TTC549 (cell line): Measurements from ENCODE around the gene GNG7.
"Not testable (repeated sequence)": the region's sequence is repeated elsewhere in the genome, so short reads cannot be mapped to it uniquely, and the experiment has no call there.

Source experiments
- FAIRE-seq: peaks from 2 replicates; lab custom pipeline; 2012; peaks lifted over from hg19 to GRCh38; lab: Jason Lieb, UNC

GNG7 gene

DNA sequence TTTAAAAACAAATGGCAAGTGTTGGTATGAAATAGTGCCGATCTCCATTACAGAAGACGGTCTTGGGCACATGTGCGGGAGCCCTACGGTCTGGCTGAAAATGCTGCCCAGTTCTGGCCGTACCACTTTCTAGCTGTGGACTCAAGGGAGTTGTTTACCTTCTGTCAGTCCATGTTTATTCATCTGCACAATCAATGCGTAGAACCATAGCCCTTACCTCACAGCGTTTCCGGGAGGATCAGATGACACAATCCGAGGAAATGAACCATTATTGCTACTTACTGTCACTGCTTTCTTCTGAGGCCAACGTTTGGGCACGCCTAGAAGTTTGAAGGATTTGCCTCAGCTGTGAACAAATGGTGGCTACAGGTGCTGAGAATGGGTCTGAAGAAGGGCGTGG, 195.4 kb downstream of the GNG7 start:
- no peak for FAIRE-seq

DNA sequence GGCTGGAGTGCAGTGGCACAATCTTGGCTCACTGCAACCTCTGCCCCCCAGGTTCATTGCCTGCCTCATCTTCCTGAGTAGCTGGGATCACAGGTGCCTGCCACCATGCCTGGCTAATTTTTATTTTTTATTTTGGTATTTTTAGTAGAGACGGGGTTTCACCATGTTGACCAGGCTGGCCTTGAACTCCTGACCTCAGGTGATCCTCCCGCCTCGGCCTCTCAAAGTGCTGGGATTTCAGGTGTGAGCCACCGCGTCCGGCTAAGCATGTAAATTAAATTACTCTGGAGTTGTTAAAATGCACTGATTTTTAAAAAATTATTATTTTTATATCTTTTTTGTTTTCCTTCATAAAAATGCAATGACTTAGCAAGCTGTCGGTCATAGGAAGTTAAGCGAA, 195.8 kb downstream of the GNG7 start:
- not testable (repeated sequence) for FAIRE-seq

GRCh38 chr19:2503521-2504109, 198.9 kb downstream of the GNG7 start:
- no peak for FAIRE-seq

DNA sequence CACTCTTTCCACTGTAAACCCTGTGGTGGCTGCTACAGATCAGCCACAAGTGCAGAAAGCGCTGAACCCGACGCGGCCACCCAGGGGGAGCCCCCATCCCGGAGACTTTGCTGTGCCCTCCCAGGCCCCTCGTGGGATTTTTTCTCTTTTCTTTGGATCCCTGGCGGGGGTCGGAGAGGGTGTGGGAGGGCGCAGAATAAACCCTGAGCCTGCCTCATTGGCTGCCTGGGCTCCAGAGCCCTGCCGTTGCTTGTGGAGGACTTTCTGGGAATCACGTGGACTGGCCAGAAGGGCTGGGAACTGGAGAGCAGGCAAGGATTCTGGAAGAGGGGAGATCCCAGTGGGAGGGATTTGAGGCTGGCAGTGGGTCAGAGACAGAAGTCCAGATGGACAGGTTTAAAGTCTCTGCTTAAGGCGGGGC, 201.6 kb downstream of the GNG7 start:
- FAIRE-seq = no peak

DNA sequence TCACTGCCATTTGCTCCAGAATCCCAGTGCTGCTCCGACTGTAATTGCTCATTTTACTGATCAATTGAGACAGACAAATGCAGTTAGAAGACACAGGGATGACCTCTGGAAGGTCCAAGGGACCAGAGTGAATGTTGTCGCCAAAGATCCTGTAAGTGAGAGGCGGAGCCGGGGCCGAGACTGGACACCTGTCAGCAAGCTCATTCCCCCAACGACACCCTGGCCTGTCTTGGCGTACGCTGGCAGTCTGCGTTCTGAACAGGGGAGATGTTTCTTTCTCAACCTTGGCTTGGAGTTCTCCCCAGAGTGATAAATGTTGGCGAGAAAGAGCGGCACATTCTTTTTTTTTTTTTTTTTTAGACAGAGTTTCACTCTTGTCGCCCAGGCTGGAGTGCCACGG, 202.3 kb downstream of the GNG7 start:
- no peak for FAIRE-seq

- FAIRE-seq = no peak
These were observed 205.3 kb downstream of the GNG7 start for GRCh38 chr19:2497186-2497585.

- FAIRE-seq = no peak
These were observed 206.7 kb downstream of the GNG7 start for GRCh38 chr19:2495651-2496316.

GRCh38 chr19:2495130-2495641, 207.3 kb downstream of the GNG7 start:
- FAIRE-seq = no peak

- no peak for FAIRE-seq
These were observed 207.9 kb downstream of the GNG7 start for GRCh38 chr19:2494447-2495129.

- FAIRE-seq = no peak
These were observed 208.4 kb downstream of the GNG7 start for GRCh38 chr19:2494084-2494446.

DNA sequence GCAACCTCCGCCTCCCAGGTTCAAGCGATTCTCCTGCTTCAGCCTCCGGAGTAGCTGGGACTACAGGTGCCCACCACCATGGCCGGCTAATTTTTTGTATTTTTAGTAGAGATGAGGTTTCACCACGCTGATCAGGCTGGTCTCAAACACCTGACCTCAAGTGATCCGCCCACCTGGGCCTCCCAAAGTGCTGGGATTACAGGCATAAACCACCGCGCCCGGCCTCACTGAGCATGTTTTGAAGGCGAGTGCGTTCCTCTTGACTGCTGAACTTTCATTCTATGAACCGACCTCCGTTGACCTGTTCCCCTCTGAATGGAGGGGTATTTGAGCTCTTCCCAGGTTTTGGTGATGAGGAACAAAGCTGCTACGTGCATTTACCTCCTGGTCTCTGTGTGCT, 209.0 kb downstream of the GNG7 start:
- FAIRE-seq = not testable (repeated sequence)

DNA sequence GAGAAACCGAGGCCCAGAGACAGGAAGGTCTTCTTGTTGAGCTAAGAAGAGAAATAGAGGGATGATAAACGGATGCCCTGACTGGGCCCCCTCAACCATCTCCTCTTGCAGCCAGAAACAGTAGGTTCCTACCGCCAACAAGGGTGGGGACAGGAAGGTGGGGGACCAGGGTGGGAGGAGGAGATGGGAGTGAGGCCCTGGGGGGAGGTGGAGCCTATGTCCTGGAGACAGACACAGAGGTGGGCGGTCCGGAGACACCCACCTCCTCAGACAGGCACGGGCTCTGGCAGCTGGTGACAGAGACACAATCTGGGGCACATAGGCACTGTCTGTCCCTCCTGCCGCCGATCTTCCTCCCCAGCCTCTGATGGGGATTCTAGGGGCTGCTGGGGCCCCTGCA, 209.6 kb downstream of the GNG7 start:
- no peak for FAIRE-seq

- no peak for FAIRE-seq
These were observed 211.2 kb downstream of the GNG7 start for GRCh38 chr19:2491130-2491801.

GRCh38 chr19:2490659-2491058, 211.8 kb downstream of the GNG7 start:
- no peak for FAIRE-seq

GRCh38 chr19:2488942-2489731, 213.4 kb downstream of the GNG7 start:
- no peak for FAIRE-seq

DNA sequence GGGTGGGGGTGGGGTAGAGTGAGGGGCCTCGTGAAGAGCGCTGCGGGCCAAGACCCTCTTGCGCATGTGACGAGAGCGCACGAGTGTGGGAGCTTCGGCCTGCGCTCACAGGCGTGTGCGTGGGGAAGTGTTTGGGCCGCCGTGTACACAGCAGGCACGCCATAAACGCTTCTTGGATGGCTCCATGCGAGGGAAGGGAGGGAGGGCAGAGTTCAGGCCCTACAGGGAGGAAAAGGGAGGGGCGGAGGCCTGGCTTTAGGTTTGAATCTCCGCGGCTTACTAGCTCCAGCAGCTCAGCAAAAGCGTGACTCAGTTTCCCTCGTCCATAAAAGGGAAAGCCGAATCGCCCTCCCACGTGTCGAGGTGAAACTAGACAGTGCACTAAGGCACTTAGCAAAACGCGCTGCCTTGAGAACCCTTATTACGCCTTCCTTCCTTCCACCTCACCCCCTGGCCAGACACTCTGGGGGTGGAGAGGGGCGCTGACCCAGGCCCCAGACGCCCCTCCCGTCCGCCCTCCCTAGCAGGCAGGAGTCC, 214.0 kb downstream of the GNG7 start:
- no peak for FAIRE-seq

GRCh38 chr19:2487842-2488241, 214.7 kb downstream of the GNG7 start:
- FAIRE-seq = no peak

- FAIRE-seq = no peak
These were observed 215.4 kb downstream of the GNG7 start for GRCh38 chr19:2487090-2487489.

GRCh38 chr19:2485428-2485827, 217.1 kb downstream of the GNG7 start:
- FAIRE-seq = no peak

GRCh38 chr19:2484178-2484937, 218.1 kb downstream of the GNG7 start:
- no peak for FAIRE-seq

DNA sequence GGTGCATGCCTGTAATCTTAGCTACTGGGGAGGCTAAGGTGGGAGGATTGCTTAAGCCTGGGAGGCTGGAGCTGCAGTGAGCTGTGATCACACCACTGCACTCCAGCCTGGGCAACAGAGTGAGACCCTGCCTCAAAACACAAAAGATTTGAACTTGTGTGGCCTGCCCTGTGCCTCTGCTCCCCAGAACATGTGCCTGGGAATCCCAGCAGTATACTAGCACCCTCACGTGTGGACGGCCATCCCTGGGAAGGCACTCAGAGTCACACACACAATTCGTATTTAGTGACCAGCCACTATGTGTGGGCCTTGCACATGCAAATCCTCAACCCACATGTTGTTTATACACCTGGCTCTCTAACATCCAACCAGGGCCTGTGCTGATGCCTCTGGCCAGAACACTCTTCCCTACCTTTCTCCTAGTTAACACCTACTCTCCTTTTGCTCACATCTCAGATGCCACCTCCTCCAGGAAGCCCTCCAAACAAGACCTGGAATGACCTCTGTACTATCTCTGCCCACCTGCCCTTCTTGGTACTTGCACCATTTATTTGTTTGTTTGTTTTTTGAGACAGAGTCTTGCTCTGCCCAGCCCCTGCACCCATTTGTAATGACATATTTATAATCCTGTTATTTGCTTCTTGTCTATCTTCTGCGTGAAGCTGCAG, 218.9 kb downstream of the GNG7 start:
- FAIRE-seq = no peak
